ENCODE data around the gene HERC2.

DNA sequence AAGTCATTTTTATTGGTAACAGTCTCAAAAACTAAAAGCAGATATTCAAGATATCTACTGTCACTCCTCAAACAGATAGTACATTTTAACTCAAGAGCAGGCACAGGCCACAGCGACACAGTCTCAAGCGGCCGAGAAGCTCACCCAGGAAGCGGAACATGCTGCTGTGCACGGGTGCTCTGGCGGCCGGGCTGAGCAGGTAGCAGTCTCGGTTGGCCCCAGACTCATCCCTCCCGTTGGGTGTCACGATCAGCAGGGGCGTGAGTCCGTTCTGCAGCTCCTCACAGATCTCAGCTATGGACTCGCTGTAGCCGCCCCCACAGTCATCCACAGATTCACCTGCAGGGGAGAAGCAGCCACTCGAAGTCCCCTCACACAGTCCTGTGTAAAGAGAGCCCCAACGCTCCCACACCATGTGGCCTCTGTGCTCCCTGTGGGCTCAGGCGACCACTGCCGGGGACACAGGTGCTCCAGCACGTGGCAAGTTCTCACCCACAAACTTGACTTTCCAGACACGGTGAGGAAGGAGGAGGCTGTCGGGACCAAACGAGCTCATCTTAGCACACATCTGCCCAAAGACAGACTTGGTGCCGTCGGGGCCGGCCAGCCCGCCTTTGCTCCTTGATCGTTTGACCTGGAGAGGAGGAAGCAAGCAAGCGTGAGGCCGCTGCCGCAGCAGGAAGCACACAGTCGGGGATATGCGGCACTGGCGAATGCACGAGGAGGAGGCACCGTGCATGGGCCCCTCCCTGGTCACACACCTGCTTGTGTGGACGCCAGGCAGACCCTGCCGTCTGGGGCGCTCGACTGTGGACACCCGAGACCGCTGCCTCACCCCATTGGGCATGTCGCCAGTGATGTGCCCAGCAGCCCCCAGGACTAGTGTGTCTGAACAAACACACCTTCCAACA, 205.2 kb downstream of the HERC2 start:
- TF ChIP-seq, protein P1, sequence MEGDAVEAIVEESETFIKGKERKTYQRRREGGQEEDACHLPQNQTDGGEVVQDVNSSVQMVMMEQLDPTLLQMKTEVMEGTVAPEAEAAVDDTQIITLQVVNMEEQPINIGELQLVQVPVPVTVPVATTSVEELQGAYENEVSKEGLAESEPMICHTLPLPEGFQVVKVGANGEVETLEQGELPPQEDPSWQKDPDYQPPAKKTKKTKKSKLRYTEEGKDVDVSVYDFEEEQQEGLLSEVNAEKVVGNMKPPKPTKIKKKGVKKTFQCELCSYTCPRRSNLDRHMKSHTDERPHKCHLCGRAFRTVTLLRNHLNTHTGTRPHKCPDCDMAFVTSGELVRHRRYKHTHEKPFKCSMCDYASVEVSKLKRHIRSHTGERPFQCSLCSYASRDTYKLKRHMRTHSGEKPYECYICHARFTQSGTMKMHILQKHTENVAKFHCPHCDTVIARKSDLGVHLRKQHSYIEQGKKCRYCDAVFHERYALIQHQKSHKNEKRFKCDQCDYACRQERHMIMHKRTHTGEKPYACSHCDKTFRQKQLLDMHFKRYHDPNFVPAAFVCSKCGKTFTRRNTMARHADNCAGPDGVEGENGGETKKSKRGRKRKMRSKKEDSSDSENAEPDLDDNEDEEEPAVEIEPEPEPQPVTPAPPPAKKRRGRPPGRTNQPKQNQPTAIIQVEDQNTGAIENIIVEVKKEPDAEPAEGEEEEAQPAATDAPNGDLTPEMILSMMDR (IDR thresholded peaks at IDR 0.05), result no peak
- TF ChIP-seq POLR2A (IDR thresholded peaks at IDR 0.05) (no peak), EP300 (IDR thresholded peaks at IDR 0.05) (no peak)

Data from tibial nerve (tissue), 4 donors.